ENCODE data around the gene FBLN2. TPM values are rescaled to one million over a fixed set of nuclear protein-coding genes. Genes with fewer than 3 reads are reported as not detected.

FBLN2 gene
- polyA plus RNA-seq, 2 of the 4 experiments (the other 2 are of a cell fraction) = 1.1 to 2.7 TPM

DNA sequence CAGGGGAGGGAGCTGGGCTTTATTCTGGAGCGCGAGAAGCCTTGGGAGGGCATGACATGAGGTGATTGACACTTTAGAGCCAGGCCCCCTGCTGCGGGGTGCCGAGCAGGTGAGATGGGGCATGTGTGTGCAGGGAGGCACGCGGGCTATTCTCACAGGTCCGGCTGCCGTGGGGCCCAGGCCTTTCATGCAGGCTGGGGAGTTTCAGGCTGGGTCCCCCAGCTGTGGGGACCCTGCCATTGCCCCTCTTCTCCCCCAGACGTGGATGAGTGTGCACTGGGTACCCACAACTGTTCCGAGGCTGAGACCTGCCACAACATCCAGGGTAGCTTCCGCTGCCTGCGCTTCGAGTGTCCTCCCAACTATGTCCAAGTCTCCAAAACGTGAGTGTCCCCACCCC, 87.3 kb downstream of the FBLN2 start:
- no peak overlapping the region for H3K4me2 ChIP-seq
- H3K27ac ChIP-seq = no peak overlapping the region
- ChIA-PET CTCF (interaction anchor here (18.2 to 36.5 kb wide), 2 partner anchors 16 to 137 kb away, joined by 256 to 1096 read pairs; no protein-coding TSS in a partner anchor), POLR2A (no interaction called here)
- ATAC-seq (no peak), FAIRE-seq (no peak), DNase-seq (ENCODE audit: low read depth in 1 of 2, low spot score in 1 of 2) (no peak)
- TF ChIP-seq, protein P1, sequence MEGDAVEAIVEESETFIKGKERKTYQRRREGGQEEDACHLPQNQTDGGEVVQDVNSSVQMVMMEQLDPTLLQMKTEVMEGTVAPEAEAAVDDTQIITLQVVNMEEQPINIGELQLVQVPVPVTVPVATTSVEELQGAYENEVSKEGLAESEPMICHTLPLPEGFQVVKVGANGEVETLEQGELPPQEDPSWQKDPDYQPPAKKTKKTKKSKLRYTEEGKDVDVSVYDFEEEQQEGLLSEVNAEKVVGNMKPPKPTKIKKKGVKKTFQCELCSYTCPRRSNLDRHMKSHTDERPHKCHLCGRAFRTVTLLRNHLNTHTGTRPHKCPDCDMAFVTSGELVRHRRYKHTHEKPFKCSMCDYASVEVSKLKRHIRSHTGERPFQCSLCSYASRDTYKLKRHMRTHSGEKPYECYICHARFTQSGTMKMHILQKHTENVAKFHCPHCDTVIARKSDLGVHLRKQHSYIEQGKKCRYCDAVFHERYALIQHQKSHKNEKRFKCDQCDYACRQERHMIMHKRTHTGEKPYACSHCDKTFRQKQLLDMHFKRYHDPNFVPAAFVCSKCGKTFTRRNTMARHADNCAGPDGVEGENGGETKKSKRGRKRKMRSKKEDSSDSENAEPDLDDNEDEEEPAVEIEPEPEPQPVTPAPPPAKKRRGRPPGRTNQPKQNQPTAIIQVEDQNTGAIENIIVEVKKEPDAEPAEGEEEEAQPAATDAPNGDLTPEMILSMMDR (IDR thresholded peaks at IDR 0.05) = no peak
- H3K4me1 ChIP-seq = no peaks in the 10 kb centered on the region
- no peaks in the 10 kb centered on the region for H3K9me3 ChIP-seq
- WGBS (ENCODE audit: missing lambda C conversion rate) = 71% methylated on average over 7 of the region's 14 CpGs
- H3K4me3 ChIP-seq = no peak overlapping the region

DNA sequence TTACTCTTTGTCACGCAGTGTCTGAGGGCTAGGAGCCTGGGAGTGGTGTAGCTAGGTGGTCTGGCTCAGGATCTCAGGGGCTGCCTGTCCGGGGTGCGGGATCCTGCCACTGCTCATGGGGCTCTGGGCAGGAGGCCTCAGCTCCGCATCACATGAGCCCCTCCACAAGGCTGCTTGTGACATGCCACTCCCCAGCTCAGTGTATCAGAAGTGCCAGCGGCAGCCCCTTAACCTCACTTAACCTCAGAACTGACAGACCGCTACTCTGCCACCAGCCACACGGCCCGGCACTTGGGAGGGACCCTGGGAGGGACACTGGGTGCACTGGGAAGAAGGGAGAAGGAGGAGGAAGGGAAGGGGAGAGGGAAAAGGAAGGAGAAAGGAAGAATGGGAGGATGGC, 87.9 kb downstream of the FBLN2 start:
- ChIA-PET CTCF (interaction anchor here (1.5 to 36.5 kb wide), 3 partner anchors 15 to 184 kb away, joined by 4 to 1096 read pairs (median 256); no protein-coding TSS in a partner anchor), POLR2A (no interaction called here)
- FAIRE-seq = no peak

DNA sequence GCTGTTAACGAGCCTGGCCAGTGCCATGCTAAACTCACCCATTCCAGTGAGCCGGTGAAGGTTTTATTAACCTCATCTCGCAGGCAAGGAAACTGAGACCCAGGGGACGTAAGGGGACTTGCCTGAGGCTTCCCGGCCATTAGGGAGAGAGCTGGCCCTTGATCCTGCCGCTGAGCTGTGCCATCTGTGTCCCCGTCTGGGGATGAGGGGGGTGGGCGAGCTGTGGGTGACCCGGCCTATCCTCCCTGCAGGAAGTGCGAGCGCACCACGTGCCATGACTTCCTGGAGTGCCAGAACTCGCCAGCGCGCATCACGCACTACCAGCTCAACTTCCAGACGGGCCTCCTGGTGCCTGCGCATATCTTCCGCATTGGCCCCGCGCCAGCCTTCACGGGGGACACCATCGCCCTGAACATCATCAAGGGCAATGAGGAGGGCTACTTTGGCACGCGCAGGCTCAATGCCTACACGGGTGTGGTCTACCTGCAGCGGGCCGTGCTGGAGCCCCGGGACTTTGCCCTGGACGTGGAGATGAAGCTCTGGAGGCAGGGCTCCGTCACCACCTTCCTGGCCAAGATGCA, 88.5 kb downstream of the FBLN2 start:
- ChIA-PET POLR2A (no interaction called here), CTCF (interaction anchor here (1.5 to 36.5 kb wide), 3 partner anchors 14 to 184 kb away, joined by 4 to 1096 read pairs (median 256); no protein-coding TSS in a partner anchor)
- FAIRE-seq = no peak
- Histone ChIP-seq H3K4me3 (no peak overlapping the region), H3K27ac (no peak overlapping the region), H3K4me1 (no peaks in the 10 kb centered on the region), H3K4me2 (no peak overlapping the region), H3K9me3 (no peaks in the 10 kb centered on the region)
- WGBS (ENCODE audit: missing lambda C conversion rate) = 58% methylated on average over 15 of the region's 31 CpGs
- no peak for TF ChIP-seq POLR2A (IDR thresholded peaks at IDR 0.05; ENCODE audit: low read length)
- TF ChIP-seq HOXB5 (CRISPR knock-in tag; IDR thresholded peaks at IDR 0.05) = no peak
- TF ChIP-seq JUNB (IDR thresholded peaks at IDR 0.05) = no peak
- no peak for TF ChIP-seq NR3C1 (IDR thresholded peaks at IDR 0.05)
- no peak for TF ChIP-seq TFCP2L1 (CRISPR knock-in tag; IDR thresholded peaks at IDR 0.05)
- TF ChIP-seq, protein P2, sequence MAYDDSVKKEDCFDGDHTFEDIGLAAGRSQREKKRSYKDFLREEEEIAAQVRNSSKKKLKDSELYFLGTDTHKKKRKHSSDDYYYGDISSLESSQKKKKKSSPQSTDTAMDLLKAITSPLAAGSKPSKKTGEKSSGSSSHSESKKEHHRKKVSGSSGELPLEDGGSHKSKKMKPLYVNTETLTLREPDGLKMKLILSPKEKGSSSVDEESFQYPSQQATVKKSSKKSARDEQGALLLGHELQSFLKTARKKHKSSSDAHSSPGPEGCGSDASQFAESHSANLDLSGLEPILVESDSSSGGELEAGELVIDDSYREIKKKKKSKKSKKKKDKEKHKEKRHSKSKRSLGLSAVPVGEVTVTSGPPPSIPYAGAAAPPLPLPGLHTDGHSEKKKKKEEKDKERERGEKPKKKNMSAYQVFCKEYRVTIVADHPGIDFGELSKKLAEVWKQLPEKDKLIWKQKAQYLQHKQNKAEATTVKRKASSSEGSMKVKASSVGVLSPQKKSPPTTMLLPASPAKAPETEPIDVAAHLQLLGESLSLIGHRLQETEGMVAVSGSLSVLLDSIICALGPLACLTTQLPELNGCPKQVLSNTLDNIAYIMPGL (CRISPR knock-in tag; IDR thresholded peaks at IDR 0.05; ENCODE audit: borderline replicate concordance) = no peak
- no peak for TF ChIP-seq GATA3 (IDR thresholded peaks at IDR 0.05; ENCODE audit: borderline replicate concordance)
- TF ChIP-seq TP53 (CRISPR knock-in tag; IDR thresholded peaks at IDR 0.05) = no peak
- TF ChIP-seq MYC (IDR thresholded peaks at IDR 0.05; ENCODE audit: borderline replicate concordance, low read length) = no peak
- no peak for DNase-seq (ENCODE audit: low read depth in 1 of 2, low spot score in 1 of 2)
- no peak for ATAC-seq

More for the DNA sequence above, 87.9 kb downstream of the FBLN2 start:
- 58% methylated on average over 8 of the region's 8 CpGs for WGBS (ENCODE audit: missing lambda C conversion rate)
- Histone ChIP-seq H3K9me3 (no peaks in the 10 kb centered on the region), H3K4me3 (no peak overlapping the region), H3K4me2 (no peak overlapping the region), H3K27ac (no peak overlapping the region), H3K4me1 (no peaks in the 10 kb centered on the region)
- ATAC-seq (no peak), DNase-seq (ENCODE audit: low read depth in 1 of 2, low spot score in 1 of 2) (no peak)
- no peak for TF ChIP-seq SMC3 (IDR thresholded peaks at IDR 0.05)
- TF ChIP-seq, protein P3, sequence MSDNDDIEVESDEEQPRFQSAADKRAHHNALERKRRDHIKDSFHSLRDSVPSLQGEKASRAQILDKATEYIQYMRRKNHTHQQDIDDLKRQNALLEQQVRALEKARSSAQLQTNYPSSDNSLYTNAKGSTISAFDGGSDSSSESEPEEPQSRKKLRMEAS (IDR thresholded peaks at IDR 0.05) = no peak
- TF ChIP-seq ZNF302 (CRISPR knock-in tag; IDR thresholded peaks at IDR 0.05) = no peak
- no peak for TF ChIP-seq RCOR1 (IDR thresholded peaks at IDR 0.05; ENCODE audit: low read depth, low read length)
- no peak for TF ChIP-seq ZC3H11A (IDR thresholded peaks at IDR 0.05)
- TF ChIP-seq, protein P4, sequence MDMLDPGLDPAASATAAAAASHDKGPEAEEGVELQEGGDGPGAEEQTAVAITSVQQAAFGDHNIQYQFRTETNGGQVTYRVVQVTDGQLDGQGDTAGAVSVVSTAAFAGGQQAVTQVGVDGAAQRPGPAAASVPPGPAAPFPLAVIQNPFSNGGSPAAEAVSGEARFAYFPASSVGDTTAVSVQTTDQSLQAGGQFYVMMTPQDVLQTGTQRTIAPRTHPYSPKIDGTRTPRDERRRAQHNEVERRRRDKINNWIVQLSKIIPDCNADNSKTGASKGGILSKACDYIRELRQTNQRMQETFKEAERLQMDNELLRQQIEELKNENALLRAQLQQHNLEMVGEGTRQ (IDR thresholded peaks at IDR 0.05) = no peak
- TF ChIP-seq, protein P5, sequence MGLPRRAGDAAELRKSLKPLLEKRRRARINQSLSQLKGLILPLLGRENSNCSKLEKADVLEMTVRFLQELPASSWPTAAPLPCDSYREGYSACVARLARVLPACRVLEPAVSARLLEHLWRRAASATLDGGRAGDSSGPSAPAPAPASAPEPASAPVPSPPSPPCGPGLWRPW (IDR thresholded peaks at IDR 0.05) = no peak
- TF ChIP-seq FOSL2 (IDR thresholded peaks at IDR 0.05) = no peak
- TF ChIP-seq FOSL2 (CRISPR knock-in tag; IDR thresholded peaks at IDR 0.05) = no peak
- TF ChIP-seq SREBF2 (IDR thresholded peaks at IDR 0.05) = no peak
- no peak for TF ChIP-seq HOXB13 (CRISPR knock-in tag; IDR thresholded peaks at IDR 0.05; ENCODE audit: low read depth)

Data from A549 (cell line).